Mesothelial cell of epicardium (in vitro differentiated cells): ENCODE data around the gene ITGB4. TPM values are rescaled to one million over a fixed set of nuclear protein-coding genes. Genes with fewer than 3 reads are reported as not detected.

Experiments
- DNase-seq, 2 experiments: peaks; one replicate each; pipeline ENCODE4 v3.0.0; 2021; ENCODE audit warnings: low spot score in 2 of 2; ENCODE audit not compliant: unreplicated experiment in 2 of 2
- H3K27ac Mint-ChIP-seq: 2 replicates; pipeline ENCODE4 v1.8.0; 2021; ENCODE audit warnings: mixed read lengths
- H3K27me3 Mint-ChIP-seq: 2 replicates; pipeline ENCODE4 v1.8.0; 2021; ENCODE audit warnings: low read depth, mixed read lengths
- H3K36me3 Mint-ChIP-seq: 2 replicates; pipeline ENCODE4 v1.8.0; 2021; ENCODE audit warnings: mixed read lengths
- H3K4me1 Mint-ChIP-seq: 2 replicates; pipeline ENCODE4 v1.8.0; 2021; ENCODE audit warnings: mixed read lengths
- H3K4me3 Mint-ChIP-seq: 2 replicates; pipeline ENCODE4 v1.8.0; 2021; ENCODE audit warnings: mild to moderate bottlenecking, moderate library complexity, mixed read lengths
- H3K9me3 Mint-ChIP-seq: 2 replicates; pipeline ENCODE4 v1.8.0; 2021; ENCODE audit warnings: mixed read lengths
- CTCF ChIP-seq: fragments of 200-600 bp; sonication (generic); IDR thresholded peaks from one replicate; pipeline ENCODE4 v1.5.0; 2021; ENCODE audit warnings: antibody characterized with exemption; ENCODE audit not compliant: unreplicated experiment
- total RNA-seq: library from RNA; stranded (reverse); gene quantifications from 3 replicates; pipeline ENCODE4 v1.2.1, GENCODE V29; 2021

Gene ITGB4
- total RNA-seq, 1 donor from 2014 or later: 117 TPM

- Mint-ChIP-seq H3K4me3 (peak within 1 kb of the TSS; percentile 79), H3K27ac (peak within 1 kb of the TSS; percentile 99), H3K4me1 (peaks cover 44% of the 10 kb centered on the region), H3K27me3 (peaks cover 1% of the 10 kb centered on the region), H3K36me3 (peaks cover 2% of the 10 kb centered on the region), H3K9me3 (no peaks in the 10 kb centered on the region)
- peak; percentile 94 to 95 for DNase-seq
- TF ChIP-seq CTCF: no peak
Measured at GRCh38 chr17:75784473-75785015, 63.3 kb downstream of the ITGB4 start, which contains the start of gene UNK. Gene UNK, plus strand, starts transcription at chr17:75784806. Its CDS starts 75 bp downstream, at chr17:75784881.

GRCh38 chr17:75785016-75785890 lies 64.0 kb downstream of the ITGB4 start:
- Mint-ChIP-seq H3K9me3 (no peaks in the 10 kb centered on the region), H3K4me1 (peaks cover 40% of the 10 kb centered on the region), H3K4me3 (peak overlapping the region; percentile 79), H3K27ac (peak overlapping the region; percentile 99), H3K27me3 (no peaks in the 10 kb centered on the region), H3K36me3 (no peaks in the 10 kb centered on the region)
- peak in 1 of 2 experiments; percentile 83 for DNase-seq
- TF ChIP-seq CTCF: no peak

- Mint-ChIP-seq H3K9me3 (no peaks in the 10 kb centered on the region), H3K27me3 (no peaks in the 10 kb centered on the region), H3K36me3 (peaks cover 13% of the 10 kb centered on the region), H3K4me1 (peaks cover 11% of the 10 kb centered on the region), H3K4me3 (no peak overlapping the region), H3K27ac (no peak overlapping the region)
- DNase-seq: no peak
- TF ChIP-seq CTCF: no peak
Measured at GRCh38 chr17:75791254-75791653, 70.0 kb downstream of the ITGB4 start.

GRCh38 chr17:75793460-75793859 lies 72.2 kb downstream of the ITGB4 start:
- no peaks in the 10 kb centered on the region for H3K9me3 Mint-ChIP-seq
- no peak for TF ChIP-seq CTCF
- no peak for DNase-seq
- H3K36me3 Mint-ChIP-seq: peaks cover 17% of the 10 kb centered on the region
- H3K4me3 Mint-ChIP-seq: no peak overlapping the region
- H3K27me3 Mint-ChIP-seq: no peaks in the 10 kb centered on the region
- H3K4me1 Mint-ChIP-seq: peaks cover 3% of the 10 kb centered on the region
- no peak overlapping the region for H3K27ac Mint-ChIP-seq

GRCh38 chr17:75795820-75796607 lies 74.8 kb downstream of the ITGB4 start:
- no peak for TF ChIP-seq CTCF
- no peak for DNase-seq
- no peaks in the 10 kb centered on the region for H3K27me3 Mint-ChIP-seq
- no peaks in the 10 kb centered on the region for H3K4me1 Mint-ChIP-seq
- no peak overlapping the region for H3K4me3 Mint-ChIP-seq
- no peaks in the 10 kb centered on the region for H3K9me3 Mint-ChIP-seq
- H3K36me3 Mint-ChIP-seq: peaks cover 21% of the 10 kb centered on the region
- no peak overlapping the region for H3K27ac Mint-ChIP-seq
